ENCODE measurements around the gene STX8. TPM values are rescaled to one million over a fixed set of nuclear protein-coding genes. Genes with fewer than 3 reads are reported as not detected.
A peak's percentile ranks its signal among the peaks of the same experiment; 100 is the strongest.

The STX8 gene
- total and polyA plus RNA-seq, 8 donors = 21.6 to 559 (median 75.0) TPM

GRCh38 chr17:9233761-9234160, 341.9 kb downstream of the STX8 start:
- TF ChIP-seq CTCF (IDR thresholded peaks at IDR 0.05) (no peak), POLR2A (IDR thresholded peaks at IDR 0.05) (no peak), POLR2AphosphoS5 (IDR thresholded peaks at IDR 0.05) (no peak), EP300 (IDR thresholded peaks at IDR 0.05) (no peak)
- Histone ChIP-seq H3K9me3 (no peaks in the 10 kb centered on the region), H3K4me1 (peaks cover 1 to 20% (median 10%) of the 10 kb centered on the region in 4 donors), H3K27ac (peak overlapping the region in 2 of 5 donors; percentile 18 to 68), H3K36me3 (no peaks in the 10 kb centered on the region), H3K4me3 (no peak overlapping the region), H3K27me3 (peaks cover 0 to 20% (median 0%) of the 10 kb centered on the region in 3 donors)
- intact Hi-C loops (cut with DNase I; ENCODE audit: low total_unique reads) = no loop called here
- WGBS, 5 donors = 82 to 97% (median 89%) methylated on average over 4 to 7 of the region's 7 CpGs
- DNase-seq = no peak

DNA sequence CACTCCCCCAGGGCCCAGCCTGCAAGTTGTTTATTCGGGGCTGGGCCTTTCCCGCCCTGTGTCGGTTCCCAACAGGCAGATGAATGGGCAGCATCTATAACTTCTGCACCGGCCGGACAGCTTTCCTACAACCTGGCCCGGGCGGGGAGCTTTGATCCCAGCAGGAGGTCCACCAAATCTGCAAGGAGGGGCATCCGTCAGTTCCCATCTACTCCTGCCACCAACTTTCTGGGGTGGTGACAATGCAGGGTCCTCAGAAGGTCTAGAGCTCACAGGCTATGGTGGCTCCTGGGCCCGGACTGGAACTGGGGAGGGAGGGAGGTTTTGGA, 342.4 kb downstream of the STX8 start:
- DNase-seq = no peak
- Histone ChIP-seq H3K36me3 (no peaks in the 10 kb centered on the region), H3K4me3 (no peak overlapping the region), H3K27ac (peak overlapping the region in 3 of 5 donors; percentile 38 to 68 (median 61)), H3K27me3 (peaks cover 0 to 20% (median 0%) of the 10 kb centered on the region in 3 donors), H3K4me1 (peaks cover 0 to 20% (median 7%) of the 10 kb centered on the region in 4 donors), H3K9me3 (no peaks in the 10 kb centered on the region)
- intact Hi-C loops (cut with DNase I; ENCODE audit: low total_unique reads) = no loop called here
- 44 to 75% (median 57%) methylated on average over 4 to 9 of the region's 9 CpGs for WGBS, 5 donors
- no peak for TF ChIP-seq CTCF (IDR thresholded peaks at IDR 0.05)
- TF ChIP-seq POLR2A (IDR thresholded peaks at IDR 0.05) = no peak
- TF ChIP-seq POLR2AphosphoS5 (IDR thresholded peaks at IDR 0.05) = no peak
- TF ChIP-seq EP300 (IDR thresholded peaks at IDR 0.05) = no peak

DNA sequence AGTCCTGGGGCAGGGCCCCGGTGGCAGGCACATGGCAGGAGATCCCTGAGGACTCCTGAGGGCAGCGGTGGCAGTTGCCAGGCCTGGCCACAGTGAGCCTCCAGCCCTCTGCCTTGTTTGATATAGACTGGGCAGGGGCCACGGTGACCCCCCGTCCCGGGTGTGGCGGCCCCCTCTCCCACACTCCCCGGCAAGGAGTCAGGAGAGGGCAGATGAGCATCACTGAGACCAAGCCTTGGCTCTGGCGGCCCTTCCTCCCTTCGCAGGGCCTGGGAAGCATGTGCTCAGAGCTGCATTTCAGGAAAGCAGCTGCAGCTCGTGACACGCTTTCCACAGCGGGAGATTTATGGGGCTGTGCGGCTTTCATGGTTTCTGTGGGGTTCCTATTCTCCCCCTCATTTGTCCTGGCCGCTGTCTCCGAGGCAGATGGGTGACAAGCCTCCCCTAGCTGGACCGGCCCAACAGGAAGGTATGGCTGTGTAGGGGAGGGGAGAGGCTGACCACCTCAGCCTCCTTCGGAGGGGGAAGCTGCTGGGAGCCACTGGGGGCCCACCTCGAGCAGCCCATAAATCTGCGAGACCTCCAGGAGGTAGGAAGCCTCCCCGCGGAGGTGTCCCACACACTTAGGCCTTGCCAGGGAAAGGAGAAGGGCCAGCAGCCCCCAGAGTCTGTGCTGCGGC, 342.9 kb downstream of the STX8 start:
- H3K36me3 ChIP-seq = no peaks in the 10 kb centered on the region
- DNase-seq = peak in 1 of 2 donors; percentile 77
- H3K9me3 ChIP-seq = no peaks in the 10 kb centered on the region
- peaks cover 0 to 20% (median 0%) of the 10 kb centered on the region in 3 donors for H3K27me3 ChIP-seq
- intact Hi-C loops (cut with DNase I; ENCODE audit: low total_unique reads) = no loop called here
- H3K4me1 ChIP-seq = peaks cover 0 to 22% (median 7%) of the 10 kb centered on the region in 4 donors
- TF ChIP-seq POLR2AphosphoS5 (IDR thresholded peaks at IDR 0.05) (peak in 2 of 3 donors; percentile 22 to 60), CTCF (IDR thresholded peaks at IDR 0.05) (no peak)
- H3K27ac ChIP-seq = peak overlapping the region in 3 of 5 donors; percentile 38 to 68 (median 61)
- no peak overlapping the region for H3K4me3 ChIP-seq
- WGBS, 5 donors = 60 to 69% (median 65%) methylated on average over 9 to 22 of the region's 22 CpGs

- DNase-seq = no peak
- H3K27me3 ChIP-seq = peaks cover 0 to 20% (median 0%) of the 10 kb centered on the region in 3 donors
- H3K27ac ChIP-seq = peak overlapping the region in 3 of 5 donors; percentile 38 to 68 (median 61)
- H3K36me3 ChIP-seq = no peaks in the 10 kb centered on the region
- no peak overlapping the region for H3K4me3 ChIP-seq
- 77 to 91% (median 85%) methylated on average over 4 to 6 of the region's 6 CpGs for whole genome bisulfite sequencing, 5 donors
- H3K9me3 ChIP-seq = no peaks in the 10 kb centered on the region
- intact Hi-C loops (cut with DNase I; ENCODE audit: low total_unique reads) = no loop called here
- no peak for TF ChIP-seq POLR2AphosphoS5 (IDR thresholded peaks at IDR 0.05)
- TF ChIP-seq EP300 (IDR thresholded peaks at IDR 0.05) = no peak
- no peak for TF ChIP-seq CTCF (IDR thresholded peaks at IDR 0.05)
- TF ChIP-seq POLR2A (IDR thresholded peaks at IDR 0.05) = no peak
- H3K4me1 ChIP-seq = peaks cover 0 to 22% (median 8%) of the 10 kb centered on the region in 4 donors
Measured at GRCh38 chr17:9232155-9232475, 343.5 kb downstream of the STX8 start.

Measured in stomach (tissue), 9 donors.